SK-N-DZ (cell line): ENCODE results near the gene SERF2. TPM values are rescaled to one million over a fixed set of nuclear protein-coding genes. Genes with fewer than 3 reads are reported as not detected.

Experiments
- DNase-seq: peaks from one replicate; pipeline ENCODE4 v3.0.0-alpha.2; 2015; ENCODE audit warnings: low spot score
- polyA plus RNA-seq, 2 experiments: library from polyadenylated mRNA; depleted of rRNA; stranded (reverse); fragments of >200 nt; gene quantifications; 2 replicates each; pipeline ENCODE4 v1.2.3, GENCODE V29; 2014

The SERF2 gene
- polyA plus RNA-seq (2014; cell fraction: cytosol; rRNA removed): 966 and 1,135 TPM in 2 replicates
- polyA plus RNA-seq (2014; cell fraction: nucleus; rRNA removed): 841 and 1,066 TPM in 2 replicates

GRCh38 chr15:43791993-43792760 lies at the start of gene SERF2:
Gene SERF2, plus strand, starts transcription at chr15:43792320. Its CDS starts 57 bp downstream, at chr15:43792377.
- peak; percentile 99 for DNase-seq

- DNase-seq: peak; percentile 93
These were observed 45.7 kb upstream of the SERF2 start, which contains the start of gene PDIA3 for GRCh38 chr15:43746245-43746902. Gene PDIA3, plus strand, starts transcription at chr15:43746438. Its CDS starts 102 bp downstream, at chr15:43746540.

GRCh38 chr15:43746903-43747309 lies 45.2 kb upstream of the SERF2 start:
- peak; percentile 64 for DNase-seq

DNA sequence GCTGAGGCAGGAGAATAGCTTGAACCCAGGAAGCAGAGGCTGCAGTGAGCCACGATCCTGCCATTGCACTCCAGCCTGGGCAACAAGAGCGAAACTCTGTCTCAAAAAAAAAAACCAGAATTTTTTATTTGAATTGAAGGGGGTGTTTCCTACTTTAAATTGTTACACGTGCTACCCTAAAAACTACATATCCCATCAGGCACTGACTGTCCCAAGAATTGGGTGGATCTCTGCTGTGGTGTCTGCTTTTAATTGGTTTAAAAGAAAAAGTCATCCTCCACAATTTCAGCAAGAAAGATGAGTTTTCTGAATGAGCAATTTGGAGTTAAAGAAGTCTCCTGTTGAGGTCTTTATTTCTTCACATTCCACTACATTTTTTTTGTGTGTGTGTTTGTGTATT lies 43.7 kb upstream of the SERF2 start:
- no peak for DNase-seq

- DNase-seq: no peak
These were observed 42.3 kb upstream of the SERF2 start for GRCh38 chr15:43749690-43750345.

DNA sequence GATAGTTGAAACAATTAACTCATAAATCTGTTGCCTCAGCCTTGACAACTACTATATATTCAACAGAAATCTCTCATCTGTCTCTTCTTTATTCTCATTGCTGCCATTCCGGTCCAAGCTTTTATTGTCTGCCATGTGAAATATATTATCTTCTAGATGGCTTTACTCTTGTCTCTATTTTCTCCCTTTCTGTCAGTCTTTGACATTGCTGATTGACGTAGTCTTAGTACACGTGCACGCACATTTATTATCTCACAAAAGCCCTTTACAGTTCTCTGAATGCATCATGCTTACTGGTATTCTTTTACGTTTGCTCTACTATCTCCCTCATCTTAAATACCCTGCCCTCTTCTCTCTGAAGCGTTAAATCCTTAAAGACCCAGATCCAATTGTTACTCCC lies 40.2 kb upstream of the SERF2 start:
- DNase-seq: no peak

DNA sequence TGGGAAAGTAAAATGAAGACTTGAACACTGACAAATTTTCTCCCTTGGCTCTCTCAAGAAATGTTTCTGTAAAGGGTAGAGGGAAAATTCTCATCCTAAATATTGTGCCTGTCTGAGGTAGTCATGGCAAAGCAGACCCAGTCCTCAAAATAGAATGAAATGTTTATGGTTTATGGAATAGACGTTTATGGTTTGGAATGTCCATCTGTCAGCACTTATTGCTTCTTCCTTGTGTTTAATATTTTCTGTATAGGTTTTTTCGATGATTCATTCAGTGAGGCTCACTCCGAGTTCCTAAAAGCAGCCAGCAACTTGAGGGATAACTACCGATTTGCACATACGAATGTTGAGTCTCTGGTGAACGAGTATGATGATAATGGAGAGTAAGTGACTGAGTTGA lies 29.3 kb upstream of the SERF2 start:
- no peak for DNase-seq

DNA sequence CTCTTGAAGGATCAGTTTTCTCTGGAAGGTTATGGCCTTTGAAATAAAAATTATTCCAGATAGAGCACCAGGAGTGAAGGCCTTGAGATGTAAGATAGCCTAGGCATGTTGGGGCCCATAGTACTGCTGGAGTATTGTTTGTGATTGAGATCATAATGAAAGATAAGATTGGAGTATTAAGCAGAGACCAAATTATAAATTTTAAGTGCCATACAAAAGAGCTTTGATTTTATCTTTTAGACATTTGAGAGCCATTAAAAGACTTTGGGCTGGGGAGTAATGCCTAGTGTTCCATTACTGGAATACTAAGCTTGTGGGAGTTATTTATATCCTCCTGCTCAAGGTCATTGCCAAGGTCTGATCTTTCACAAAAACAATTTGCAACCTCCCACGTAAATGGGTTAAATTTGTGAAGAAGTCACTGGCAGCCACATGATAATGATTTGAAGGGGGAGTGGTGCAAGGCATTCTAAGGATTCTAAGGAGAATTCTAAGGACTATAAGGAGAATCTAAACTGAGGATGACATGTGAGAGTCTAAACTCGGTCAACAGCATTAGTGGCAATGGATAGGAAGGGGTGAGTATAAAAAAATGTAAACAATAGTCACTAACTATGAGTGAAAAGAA lies 28.2 kb upstream of the SERF2 start:
- no peak for DNase-seq

- DNase-seq: peak; percentile 53
These were observed 22.4 kb upstream of the SERF2 start for GRCh38 chr15:43769584-43770228.

- no peak for DNase-seq
These were observed 20.3 kb upstream of the SERF2 start for GRCh38 chr15:43771816-43772215.

GRCh38 chr15:43772624-43773023 lies 19.5 kb upstream of the SERF2 start:
- no peak for DNase-seq

DNA sequence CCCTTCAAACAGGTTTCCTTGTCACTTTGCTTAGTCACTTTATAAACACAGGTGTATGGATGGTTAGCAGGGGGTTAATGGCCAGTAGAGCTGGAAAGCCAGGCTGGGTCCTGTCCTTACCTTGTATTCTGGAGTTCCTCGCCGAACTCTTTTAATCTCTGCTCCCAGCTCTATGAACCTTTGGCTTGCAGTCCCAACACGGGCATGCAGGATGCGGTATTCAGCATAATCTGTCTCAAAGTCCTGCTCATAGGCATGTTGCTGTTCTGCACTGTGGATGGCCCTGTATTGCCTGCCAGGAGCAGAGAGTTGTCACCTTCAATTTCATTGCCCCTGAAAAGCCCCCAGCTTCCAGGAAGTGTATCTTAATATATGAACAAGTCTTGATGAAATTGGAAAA lies 18.1 kb upstream of the SERF2 start:
- no peak for DNase-seq

GRCh38 chr15:43775411-43775965 lies 16.6 kb upstream of the SERF2 start:
- peak; percentile 43 for DNase-seq

GRCh38 chr15:43776101-43776717 lies 15.9 kb upstream of the SERF2 start:
- DNase-seq: no peak

DNA sequence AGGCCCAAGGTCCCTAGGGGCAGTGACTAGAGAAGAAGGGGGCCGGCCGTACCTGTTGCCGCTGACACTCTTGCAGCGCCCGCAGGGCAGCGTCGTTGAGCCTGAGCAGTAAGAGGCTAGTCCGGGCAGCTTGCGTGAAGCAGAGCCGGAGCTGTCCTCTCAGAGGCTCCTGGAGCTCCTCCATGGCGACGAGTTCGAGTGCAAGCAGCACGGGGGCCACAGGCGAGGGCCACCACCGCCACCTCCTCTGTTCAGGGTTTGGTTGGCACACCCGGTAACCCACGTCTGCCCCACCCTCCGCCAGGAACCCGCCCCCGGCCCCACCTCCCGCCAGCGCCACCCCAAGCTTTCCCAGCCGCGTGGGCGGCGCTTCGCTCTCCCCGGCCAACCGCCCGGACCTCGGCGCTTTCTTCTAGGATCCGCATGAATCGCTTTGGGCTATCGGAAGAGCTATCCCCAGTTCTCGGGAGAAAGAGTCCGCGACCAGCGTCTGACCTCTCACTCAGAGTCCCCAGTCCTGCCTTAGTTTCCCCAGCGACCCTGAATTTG lies 15.3 kb upstream of the SERF2 start, which contains the start of gene ELL3:
TSS of gene ELL3 (minus strand) at position 249 of the 549 bp plus-strand sequence. CDS start at position 184, 65 bp downstream.
- no peak for DNase-seq

DNA sequence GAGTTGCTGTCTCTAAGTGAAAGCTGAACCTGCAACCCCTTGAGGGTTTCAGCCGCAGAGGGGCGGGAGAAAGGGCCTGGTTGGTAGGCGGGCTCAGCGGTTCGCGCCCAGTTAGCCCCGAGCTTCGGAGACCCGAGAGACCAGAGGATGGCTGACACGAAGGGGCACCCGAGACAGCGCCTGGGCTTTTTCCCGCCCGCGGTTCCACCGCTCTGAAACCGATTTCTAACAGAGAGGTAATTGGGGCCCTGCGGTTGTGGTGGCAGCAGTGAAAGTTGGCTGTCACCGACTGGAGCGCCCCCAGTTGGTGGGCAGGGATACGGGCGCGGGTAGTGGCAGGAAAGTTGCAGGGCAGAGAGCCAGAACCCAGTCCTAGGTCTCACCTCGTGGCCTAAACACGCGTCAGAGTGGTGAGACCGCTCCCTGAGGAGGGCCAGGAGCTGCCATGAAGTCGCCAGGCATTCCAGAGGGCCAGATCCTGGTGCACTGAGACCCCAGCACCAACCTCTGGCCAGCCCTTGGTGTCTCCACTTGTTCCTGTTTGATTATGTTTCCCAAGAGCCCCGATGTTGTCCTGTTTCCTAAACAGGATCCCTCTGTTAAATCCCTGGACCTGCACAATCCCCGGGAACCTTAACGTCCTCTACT lies 14.7 kb upstream of the SERF2 start:
- no peak for DNase-seq

DNA sequence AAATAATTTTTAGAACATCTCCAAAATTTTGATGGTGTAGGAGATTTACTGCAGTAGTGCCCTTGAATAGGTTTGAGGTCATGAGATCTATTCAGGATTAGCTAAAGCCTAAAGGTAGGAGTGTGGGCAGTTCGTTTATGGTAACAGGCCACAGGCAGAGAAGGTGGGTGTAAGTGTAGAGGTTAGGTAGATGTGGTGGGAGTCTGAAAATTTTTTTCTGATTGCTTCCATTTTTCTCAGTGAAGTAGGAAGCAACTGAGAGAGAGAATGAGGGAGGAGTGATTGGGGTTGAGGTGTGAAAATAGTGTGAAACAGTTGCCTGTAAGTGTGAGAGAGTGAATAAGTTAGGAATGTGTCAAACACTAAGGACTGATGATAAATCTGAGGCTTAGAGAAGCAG lies 13.1 kb upstream of the SERF2 start:
- DNase-seq: no peak

DNA sequence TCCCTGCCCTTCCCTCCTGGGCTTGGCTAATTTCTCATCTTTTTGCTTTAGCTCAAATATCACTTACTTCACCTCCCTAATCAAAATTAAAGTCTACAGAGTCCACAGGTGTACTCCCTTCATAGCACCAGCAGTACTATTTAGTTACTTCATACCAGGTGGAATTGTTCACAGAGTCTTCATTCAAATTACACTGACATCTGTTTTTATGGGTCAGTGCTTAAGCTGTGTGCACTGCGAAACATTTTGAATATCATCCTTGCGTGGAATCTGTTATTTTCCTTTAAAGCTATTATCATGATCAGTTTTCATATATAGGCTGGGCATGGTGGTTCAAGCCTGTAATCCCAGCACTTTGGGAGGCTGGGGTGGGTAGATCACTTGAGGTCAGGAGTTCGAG lies 2.7 kb upstream of the SERF2 start:
- no peak for DNase-seq

DNA sequence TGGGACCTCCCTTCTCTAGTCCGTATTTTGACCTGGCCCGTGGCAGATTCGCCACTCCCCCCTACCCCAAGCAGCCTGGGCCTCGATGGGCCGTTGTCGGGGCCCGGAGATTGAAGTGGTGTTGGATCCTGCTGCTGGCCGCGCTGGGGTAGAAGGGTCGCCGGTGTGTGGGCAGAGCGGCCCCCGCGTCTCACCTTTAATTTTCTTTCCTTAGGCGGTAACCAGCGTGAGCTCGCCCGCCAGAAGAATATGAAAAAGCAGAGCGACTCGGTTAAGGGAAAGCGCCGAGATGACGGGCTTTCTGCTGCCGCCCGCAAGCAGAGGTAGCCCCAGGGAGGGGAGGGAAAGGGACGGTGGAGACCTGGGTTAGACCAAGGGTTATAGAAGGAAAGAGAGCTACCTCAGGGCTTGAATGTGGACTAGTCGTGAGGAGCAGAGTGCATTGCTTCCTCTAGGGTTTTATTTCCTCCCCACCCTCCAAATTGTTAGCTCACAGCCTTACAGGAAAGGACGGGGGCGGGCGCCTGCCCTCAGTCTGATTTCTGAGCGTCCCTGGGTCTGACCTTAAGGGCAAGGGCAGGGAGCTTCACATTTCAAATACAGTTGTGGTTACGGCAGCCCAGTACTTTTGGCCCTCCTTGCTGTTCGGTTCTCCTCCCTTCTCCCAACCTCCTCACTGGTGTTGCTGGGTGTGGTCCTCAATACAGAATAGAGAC lies 799 bp downstream of the SERF2 start:
- DNase-seq: no peak
